COLO829 (cell line): ENCODE results near the gene PSMB7.
"Not testable (repeated sequence)": the region's sequence is repeated elsewhere in the genome, so short reads cannot be mapped to it uniquely, and the experiment has no call there.

Experiments used
- DNase-seq: peaks from one replicate; pipeline ENCODE4 v3.0.0; 2012; ENCODE audit warnings: low spot score

PSMB7 gene

GRCh38 chr9:124442826-124443225 is 27.6 kb upstream of the PSMB7 start:
- no peak for DNase-seq

DNA sequence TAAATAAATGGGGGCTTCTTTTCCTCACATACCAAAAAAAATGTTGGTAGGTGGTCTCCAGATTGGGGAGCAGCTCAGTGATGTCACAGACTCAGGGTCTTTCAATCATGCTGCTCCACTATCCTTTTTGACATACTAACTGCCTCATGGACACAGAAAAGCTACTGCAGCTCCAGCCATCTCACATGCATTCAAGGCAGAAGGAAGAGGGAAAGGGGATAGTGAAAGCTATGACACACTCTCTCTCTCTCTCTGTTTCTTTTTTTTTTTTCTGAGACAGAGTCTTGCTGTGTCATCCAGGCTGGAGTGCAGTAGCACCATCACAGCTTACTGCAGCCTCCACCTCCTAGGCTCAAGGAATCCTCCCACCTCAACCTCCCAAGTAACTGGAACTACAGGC is 27.1 kb upstream of the PSMB7 start:
- DNase-seq = no peak

DNA sequence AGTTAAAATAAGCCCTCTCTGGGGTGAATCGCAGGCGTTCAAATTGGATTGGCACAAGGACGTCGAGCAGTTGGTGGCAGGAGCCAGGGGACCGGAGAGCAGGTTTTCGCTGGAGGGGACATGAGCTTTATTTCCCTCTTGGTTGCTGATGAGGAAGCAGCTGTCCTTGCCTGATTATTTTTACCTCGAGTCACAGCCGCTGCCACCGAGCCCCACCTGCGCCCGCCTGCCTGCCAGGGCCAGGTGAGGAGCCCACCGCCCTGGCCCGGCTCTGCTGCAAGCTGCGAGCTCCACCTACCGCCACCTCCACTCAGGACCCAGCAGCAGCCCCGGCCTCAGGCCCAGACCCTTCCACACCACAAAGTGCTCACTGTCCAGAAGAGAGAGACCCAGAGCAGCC is 26.0 kb upstream of the PSMB7 start:
- no peak for DNase-seq

GRCh38 chr9:124440786-124441185 is 25.5 kb upstream of the PSMB7 start:
- DNase-seq = no peak

DNA sequence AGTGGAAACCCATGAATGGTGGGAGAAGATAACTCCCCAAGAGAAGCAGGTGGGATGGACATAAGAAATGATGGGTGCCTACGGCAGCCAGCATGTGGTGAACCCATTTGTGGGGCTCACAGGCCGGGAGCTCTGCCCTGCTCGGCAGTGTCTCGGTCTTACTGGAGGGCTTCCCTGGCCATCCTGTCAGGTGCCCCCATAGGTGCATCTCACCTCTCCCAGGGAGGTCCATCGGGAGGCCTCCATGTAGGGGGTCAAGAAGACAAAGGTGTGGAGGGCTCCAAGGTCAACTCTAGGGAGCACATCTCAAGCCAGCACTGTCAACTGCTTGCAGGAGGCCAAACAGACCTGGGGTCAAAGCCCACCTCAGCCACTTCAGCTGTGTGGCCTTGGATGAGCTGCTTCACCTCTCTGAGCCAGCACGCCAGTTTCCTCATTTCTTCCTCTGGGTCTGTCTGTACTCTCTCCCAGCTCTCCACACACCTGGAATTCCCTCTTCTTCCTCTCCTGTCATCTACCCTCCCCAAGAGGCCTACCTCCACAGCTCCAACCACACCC is 24.5 kb upstream of the PSMB7 start:
- DNase-seq = no peak

DNA sequence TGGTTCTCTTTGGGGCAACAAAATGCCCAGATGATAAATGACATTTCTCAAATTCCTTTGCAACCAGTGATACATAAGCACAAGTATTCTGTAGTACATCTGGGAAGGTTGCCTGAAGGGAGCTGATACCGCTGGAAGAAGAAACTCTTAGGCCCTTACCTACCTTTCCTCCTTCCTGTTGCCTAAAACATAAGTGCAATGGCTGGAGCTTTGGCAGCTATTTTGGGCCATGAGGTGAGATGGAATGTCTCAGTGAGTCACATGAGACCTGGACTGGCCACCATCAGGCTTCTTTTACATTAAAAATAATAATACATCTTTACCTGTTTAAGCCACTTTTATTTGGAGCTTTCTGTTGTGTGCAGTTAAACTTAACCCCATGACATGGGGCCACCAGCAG is 23.8 kb upstream of the PSMB7 start:
- no peak for DNase-seq

DNA sequence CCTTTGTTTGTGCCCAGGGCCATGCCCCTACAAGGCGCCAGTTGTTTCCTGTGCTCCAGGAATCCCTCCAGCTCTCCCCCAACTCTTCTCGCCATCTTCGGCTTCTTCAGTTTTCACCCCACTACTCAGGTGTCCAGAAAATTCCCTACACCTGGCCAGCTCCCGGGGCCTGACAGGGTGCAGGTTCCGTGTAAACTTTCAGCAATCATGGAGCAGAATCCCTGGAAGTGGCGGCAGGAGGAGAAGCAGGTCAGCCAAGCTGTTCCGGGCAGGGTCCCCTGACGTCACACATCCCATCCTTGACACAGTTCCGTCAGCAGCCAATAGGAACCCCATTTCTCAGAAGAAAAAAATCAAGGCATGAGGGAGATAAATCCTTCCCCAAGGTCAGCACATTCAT is 22.8 kb upstream of the PSMB7 start:
- DNase-seq = no peak

DNA sequence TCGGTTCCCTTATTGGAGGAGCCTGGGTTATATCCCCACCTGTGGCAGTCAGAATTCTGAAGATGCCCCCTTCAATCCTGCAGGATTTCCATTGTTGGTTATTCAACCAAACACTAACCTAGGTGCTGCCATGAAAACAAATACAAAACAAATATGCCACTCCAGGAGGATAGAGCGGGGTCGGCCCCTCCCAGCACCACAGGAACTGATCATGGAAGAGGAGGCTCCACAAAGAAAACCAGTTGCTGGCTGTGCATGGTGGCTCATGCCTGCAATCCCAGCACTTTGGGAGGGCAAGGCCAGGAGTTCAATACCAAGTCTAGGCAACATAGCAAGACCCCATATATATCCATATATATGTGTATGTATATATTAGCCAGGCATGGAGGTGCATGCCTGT is 21.8 kb upstream of the PSMB7 start:
- no peak for DNase-seq

- no peak for DNase-seq
Measured at GRCh38 chr9:124436320-124436719, 21.1 kb upstream of the PSMB7 start.

DNA sequence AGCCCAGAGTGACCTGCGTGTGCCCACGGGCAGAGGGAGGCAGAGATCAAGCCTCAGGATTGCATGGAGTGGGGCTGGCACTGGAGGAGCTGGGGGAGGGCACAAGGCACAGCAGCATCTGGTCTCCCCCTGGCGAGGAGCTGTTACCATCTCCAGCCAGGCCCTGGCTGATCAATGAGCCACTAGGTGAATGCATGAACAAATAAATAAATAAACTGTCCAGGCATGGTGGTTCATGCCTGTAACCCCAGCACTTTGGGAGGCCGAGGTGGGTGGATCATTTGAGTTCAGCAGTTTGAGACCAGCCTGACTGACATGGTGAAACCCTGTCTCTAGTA is 14.3 kb upstream of the PSMB7 start:
- no peak for DNase-seq

DNA sequence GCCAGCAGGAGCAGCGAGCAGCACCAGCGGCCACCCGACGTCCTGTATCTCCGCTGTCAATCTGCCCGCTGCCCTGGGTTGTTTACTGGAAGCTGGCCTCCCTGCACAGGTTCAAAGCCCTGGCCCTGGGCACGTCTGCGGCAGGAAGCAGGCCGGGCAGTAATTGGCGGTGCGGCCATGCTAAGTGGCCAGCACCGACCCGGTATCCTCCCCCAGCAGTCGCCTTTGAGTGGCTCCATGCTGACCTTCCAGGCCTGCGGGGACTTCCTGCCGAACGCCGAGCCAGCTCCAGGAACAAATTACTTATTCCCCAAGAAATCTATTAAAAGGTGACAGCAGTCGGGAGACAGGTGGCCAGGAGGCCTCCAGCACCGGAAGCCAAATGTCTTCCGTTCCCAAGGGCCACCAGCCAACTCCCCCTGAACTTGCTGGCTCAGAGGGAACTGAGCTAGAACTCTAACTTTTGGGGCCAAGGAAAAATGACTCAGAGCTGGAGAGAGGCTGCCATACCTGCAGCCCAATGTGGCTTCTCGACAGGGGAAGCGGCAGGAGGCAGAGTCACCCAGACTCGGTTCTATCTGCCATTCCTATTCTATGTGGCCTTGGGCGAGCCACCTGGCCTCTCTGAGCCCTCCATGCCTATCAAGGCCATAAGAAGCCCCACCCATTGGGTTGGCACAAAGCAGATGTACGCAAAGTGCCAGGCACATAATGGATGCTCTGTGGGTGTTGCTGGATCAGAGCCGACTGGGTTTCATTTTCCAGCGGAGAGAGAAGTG is 13.7 kb upstream of the PSMB7 start:
- DNase-seq = no peak

- DNase-seq = no peak
Measured at GRCh38 chr9:124427281-124427680, 12.0 kb upstream of the PSMB7 start.

- DNase-seq = no peak
Measured at GRCh38 chr9:124426361-124426760, 11.1 kb upstream of the PSMB7 start.

DNA sequence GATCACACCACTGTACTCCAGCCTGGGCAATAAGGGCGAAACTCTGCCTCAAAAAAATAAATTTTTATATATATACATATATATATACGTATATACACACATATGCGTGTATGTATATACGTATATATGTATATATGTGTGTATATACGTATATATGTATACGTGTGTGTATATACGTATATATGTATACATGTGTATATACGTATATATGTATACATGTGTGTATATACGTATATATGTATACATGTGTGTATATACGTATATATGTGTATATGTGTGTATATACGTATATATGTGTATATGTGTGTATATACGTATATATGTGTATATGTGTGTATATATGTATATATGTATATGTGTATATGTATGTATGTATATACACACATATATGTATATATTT is 10.5 kb upstream of the PSMB7 start:
- DNase-seq = not testable (repeated sequence)

DNA sequence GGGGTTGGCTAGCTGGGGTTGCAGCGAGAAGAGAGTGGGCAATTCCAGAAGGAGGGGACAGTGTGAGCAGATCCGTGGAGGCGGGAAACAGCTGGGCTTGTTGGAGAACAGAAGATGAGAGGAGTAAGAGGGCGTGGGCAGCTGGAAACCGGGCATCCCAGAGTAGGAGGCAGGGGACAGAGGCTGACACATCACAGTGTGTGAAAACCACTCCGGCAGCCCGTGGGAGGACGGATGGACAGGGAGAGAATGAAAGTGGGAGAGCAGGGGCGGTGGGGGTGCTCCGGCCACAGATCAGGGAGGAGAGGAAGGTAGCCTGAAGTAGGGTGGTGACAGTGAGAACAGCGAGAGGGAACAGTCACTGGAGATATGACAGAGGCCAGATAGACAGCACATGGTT is 8.3 kb upstream of the PSMB7 start:
- DNase-seq = no peak

DNA sequence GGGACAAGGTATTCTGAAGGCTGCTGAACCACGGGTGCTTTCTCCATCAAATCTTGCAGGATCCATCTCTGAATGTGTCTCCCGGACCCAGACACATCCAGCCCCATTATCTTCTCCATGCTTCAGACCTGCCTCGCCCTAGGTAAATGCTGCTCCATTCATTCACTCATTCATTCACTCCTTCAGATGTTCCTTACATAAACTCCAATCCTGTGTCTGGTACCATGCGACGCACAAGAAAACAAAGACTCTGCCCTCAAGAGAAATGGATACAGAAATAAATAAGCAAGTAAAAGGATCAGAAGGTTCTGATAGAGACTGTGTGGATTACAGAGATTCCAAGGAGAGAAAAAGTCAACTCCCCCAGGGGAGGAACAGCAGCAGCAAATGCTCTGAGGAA is 7.9 kb upstream of the PSMB7 start:
- DNase-seq = no peak

- DNase-seq = no peak
Measured at GRCh38 chr9:124420991-124421543, 5.8 kb upstream of the PSMB7 start.

- no peak for DNase-seq
Measured at GRCh38 chr9:124419832-124420489, 4.7 kb upstream of the PSMB7 start.

DNA sequence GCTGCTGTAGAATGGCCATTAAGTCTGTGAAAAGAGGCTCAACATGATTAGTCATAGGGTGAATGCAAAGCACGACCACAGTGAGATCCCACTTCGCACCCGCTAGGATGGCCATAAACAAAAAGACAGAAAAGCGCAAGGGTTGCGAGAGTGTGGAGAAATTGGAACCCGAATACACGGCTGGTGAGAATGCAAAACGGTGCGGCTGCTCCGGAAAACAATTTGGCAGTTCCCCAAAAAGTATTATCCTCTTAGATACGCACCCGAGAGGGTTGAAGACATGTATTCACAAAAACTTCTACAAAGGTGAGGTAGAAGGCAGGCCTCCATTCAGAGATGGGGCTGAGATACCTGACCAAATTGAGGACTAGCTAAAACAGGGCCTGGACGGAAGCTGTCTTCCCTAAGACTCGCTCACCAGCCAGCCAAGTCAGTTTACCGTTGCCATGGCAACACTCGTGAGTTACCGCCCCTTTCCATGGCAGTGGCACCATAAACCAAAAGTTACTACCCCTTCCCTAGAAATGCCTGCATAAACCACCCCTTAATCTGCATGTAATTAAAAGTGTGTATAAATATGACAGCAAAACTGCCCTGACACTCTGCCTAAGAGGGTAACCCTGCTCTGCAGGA is 726 bp upstream of the PSMB7 start:
- no peak for DNase-seq

DNA sequence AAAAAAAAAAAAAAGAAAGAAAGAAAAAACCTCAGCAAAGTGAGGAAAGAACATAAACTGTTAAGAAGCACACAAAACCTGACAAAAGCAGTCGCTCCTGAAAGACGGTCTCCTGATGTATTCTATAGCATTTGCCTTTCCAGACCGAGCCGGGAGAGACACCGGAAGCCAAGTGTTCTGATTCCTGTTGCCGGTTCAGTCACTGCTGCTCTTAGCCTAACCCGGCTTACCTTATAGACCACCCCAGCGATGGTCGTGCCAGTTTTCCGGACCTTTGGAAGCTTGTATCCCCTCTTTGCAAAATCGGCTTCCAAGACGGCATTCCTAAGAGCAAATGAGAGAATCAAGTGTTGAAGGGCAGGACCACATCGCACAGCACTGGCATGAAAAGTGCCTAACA is 630 bp downstream of the PSMB7 start:
- no peak for DNase-seq

DNA sequence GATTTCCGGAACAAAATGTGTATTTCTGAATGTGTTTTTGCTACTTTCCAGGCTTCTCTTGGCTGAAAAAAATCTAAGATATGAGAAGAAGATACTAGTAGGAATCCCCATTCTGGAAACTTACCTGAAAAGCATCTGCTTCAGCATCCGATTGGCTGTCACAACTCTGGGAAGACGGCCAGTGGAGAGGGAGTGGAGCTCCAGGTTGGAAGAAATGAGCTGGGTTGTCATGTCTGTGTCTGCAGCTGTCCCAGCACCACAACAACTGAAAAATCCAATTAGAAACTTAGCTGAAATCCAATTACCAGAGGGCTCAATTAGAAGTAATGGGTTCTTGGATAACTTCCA is 3.0 kb downstream of the PSMB7 start:
- peak; percentile 51 for DNase-seq

GRCh38 chr9:124411514-124412227 is 3.6 kb downstream of the PSMB7 start:
- DNase-seq = peak; percentile 98
